ENCODE results near the gene SLC22A23.

Gene SLC22A23

DNA sequence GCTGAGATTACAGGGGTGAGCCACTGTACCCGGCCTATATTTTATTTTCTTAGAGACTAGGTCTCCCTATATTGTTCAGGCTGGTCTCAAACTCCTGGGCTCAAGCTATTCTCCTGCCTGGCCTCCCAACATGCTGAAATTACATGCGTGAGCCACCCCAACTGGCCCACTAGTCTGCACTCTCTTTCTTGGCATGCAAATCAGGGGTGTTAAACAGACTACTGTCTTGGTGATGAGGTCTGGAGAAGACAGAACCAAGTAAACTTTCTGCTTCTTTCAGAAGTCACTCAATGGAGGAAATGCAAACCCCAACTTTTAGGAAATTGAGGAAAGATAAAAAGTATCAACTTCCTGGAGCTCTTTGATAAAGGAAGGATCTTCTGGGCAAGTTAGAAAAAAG is 221.4 kb downstream of the SLC22A23 start:
- no peak for DNase-seq

DNA sequence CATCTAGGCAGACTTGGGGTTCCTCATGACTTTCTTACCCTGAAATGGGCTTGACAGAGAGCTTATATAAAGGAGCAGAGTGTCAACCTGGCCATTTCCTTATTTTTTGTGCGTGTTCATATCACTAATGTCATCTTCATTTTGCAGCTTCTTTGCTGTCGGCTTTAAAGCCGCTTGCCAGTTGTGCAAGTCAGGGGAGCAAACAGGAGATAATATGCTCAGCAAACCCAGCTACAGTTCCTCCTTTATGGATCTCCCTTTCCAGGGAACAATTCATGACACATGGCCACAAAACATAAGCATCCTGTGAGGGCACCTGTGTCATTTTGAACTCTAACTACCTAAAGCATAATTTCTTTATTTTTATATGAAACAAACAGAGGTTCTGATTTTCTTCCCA is 222.9 kb downstream of the SLC22A23 start:
- DNase-seq, result no peak

DNA sequence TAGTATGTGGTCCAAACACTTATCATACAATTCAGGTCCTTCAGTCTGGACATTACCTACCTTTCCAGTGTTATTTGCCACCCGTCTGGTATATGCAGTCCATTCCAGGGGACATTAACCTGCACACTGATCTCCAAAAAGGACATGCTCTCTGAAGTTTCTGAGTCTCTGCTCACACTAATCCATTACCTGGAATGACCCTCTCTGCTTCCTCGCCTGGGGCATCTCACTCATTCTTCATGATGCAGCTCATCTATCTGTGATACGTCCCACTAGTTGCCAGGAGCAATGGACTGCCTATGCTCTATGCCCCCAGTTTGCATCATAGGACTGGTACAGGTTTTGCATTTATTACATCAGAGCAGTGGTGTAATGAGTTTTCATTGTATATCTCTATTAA is 223.5 kb downstream of the SLC22A23 start:
- DNase-seq, result no peak

DNA sequence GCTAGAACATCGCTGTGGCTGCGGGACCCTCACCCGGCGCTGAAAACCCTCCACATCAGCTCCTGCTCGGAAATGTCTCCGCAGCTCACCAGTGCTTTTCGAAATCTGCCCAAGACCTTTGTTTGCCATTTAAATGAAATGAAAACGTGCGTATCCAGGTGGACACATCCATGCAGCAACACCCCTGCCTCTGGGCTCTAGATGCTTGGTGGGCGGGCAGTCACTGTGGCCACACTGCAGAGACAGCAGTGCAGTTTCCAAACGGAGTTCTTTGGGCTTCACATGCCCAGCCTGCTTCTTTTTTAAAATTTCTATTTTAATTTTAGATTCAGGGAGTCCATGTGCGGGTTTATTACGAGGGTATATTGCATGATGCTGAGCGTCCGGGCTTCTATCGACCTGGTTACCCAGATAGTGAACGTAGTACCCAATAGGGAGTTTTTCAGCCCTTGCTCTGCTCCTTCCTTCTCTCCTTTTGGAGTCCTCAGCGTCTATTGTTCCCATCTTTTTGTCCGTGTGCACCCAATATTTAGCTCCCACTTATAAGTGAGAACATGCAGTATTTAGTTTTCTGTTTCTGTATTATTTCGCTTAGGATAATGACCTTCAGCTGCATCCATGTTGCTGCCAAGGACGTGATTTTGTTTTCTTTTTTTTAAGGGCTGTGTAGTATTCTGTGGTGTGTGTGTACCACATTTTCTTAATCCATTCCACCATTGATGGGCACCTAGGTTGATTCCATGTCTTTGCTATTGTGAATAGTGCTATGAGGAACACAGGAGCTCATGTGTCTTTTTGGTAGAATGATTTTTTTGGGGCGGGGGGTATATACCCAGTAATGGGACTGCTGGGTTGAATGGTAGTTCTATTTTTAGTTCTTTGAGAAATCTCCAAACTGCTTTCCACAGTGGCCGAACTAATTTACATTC is 224.6 kb downstream of the SLC22A23 start:
- no peak for DNase-seq

DNA sequence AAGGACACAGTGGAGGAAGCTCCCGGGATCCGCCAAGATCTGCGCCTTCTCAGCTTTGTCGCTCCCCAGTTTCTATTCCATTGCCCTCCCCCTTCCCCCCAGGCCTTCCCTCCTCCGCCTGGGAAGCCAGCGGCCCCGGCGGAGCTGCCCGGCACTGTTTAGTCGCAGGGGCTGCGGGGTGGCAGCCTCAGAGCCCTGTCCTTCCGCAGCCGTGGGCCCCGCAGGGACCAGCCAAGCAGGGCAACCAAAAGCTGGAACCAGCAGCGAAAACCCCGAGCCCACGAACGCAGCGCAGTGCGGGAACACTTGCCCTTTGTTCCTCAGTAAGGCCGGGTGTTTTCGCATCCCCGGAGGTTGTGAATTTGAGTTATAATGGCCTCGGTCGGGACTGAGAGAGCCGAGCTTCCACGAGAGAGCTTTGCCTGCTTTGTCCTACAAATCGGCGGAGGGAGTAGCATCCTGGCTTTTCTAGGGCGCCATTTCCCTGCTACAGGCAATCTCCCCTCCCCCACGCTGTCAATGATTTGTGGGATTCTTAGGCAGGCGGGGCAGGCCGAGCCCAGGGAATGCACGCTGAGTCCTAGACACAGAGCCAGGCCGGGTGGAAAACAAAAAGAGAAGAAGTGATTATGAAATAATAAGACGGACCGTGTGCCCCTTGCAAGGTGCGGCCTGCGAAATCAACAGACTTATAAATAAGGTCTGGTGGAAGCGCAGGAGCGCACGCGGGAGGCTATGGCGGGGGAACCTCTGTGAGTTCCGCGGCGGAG is 225.4 kb downstream of the SLC22A23 start:
- peak; percentile 37 for DNase-seq

DNA sequence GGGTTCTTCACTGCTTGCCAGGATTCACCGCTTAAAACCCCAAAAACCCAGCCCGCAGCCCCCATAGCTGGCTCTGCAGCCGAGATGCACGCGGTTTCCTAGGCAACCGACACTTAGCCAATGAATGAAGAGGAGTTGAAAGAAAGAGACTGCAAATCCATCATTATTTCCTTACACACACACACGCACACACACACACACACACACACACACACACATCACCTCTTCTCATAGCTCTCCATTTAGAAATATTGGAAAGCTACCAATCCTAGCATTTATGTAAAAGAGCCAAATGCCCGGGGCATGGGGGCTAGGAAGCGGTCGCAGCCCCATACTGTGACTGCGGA is 226.0 kb downstream of the SLC22A23 start:
- DNase-seq, result no peak

DNA sequence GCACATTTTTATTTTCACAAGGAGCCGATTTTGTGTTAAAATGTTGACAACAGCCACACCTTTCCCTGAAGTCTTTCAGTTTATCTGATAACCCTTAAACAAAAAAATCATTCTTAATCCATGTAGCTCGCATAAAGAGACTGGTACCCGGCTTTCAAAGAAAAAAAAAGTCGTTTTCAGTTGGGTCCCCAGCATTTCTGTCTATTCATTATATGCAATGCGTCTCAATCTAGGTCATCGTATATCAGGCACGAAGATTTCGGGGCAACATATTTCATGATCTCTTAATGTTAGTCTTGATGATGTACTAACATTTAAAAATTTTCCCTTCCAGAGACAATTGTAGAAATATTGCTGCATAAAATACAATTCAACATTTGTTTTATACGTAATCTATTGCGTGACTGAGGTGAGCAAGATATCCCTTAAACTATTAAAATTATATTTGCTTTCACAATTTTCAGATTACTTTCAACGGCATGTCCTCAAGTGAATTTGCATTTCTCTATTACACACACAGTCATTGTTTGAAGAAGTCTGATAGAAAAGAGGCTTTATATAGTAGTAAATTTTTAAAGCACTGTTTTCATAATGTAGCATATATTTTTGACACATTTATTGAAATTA is 226.5 kb downstream of the SLC22A23 start:
- no peak for DNase-seq

DNA sequence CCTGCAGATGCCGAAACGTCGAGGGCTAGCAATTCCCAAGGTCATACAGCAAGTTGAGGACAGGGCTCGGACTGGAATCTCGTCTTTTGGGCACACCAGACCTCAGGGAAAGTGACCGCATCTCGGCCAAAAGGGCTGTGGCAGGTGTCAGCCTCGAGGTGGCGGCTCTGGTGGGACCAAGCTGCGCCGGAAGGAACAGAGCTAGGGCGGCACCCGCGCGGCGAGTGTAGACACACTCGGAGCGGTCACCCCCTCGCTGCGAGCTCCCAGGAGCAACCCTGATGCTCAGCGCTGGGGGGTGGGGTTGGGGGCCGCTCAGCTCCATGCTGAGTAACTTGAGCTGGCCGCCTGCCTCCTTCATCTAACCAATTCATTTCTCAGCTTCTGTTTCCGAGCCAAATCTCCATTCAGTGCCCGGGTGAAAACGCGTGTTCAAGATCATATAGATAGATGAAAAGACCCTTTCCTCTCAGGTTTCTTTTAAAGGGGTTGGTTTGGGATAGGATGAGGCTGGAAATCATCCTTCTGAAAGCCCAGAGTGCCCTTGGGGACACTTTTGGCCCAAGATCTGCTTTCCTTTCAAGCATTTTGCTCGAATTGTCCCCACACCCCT is 227.2 kb downstream of the SLC22A23 start:
- no peak for DNase-seq

DNA sequence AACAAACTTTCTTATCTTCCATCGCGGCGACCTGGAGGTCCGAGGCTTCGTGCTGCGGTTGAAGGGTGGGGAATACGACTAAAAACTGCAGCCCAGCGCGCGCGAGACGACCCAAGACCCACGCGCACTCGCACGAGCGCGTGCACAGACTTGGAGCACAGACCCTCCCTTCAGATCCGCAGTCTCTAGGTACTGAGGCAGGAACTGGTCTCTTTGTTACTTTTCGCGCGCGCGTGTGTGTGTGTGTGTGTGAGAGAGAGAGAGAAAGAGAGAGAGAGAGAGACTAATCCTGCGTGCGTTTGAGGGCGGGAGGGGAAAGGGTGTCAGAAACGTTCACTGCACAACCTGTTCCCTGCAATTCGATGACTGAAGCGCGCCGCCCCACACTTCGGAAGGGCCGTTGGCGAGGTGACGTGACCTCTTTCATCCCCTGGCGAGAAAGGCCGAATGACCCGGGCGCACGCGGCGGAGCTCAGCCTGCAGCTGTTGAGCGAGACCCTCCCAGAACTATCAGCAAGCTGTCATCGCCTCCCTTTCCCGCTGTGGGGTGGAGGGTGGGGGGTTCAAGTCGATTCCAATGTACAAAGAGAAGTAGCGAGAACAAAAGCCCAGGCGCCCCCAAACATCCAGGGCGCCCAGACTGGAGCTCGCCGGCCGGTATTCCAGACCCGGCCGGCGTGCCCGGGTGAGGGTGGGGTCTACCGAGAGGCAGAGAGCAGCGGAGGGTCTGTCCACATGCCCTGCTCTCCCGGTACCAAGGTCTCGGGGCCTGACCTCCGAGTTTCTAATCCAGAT is 227.9 kb downstream of the SLC22A23 start:
- no peak for DNase-seq

DNA sequence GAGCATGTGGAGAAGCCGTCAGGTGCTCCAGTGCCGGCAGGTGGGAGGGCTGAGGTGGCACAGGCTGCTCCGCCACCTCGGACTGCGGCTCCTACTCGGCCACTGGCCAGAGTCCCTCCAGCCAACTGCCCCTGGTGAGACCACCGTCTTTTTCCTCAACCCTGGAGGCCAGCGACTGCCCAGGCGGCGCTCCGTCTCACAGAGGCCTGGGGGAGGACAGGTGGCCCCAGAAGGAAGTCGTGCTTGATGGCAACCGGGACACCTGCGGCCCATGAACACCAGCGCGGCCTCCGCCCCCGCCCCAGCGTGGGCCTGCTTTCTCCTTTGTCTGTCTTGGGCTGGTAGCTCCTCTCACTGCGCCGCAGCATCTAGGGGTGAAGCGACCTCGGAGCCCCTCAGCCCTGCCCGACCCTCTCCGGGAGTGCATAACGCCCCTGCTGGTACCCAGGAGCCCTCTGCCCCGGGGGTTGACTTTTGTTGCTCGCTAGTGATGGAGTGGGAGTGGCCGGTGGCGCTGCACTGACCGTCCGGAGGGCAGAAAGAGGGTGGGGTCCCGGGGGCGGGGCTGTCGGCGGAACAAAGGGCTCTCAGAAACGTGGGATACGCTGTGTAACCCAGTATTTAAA is 228.7 kb downstream of the SLC22A23 start:
- no peak for DNase-seq

DNA sequence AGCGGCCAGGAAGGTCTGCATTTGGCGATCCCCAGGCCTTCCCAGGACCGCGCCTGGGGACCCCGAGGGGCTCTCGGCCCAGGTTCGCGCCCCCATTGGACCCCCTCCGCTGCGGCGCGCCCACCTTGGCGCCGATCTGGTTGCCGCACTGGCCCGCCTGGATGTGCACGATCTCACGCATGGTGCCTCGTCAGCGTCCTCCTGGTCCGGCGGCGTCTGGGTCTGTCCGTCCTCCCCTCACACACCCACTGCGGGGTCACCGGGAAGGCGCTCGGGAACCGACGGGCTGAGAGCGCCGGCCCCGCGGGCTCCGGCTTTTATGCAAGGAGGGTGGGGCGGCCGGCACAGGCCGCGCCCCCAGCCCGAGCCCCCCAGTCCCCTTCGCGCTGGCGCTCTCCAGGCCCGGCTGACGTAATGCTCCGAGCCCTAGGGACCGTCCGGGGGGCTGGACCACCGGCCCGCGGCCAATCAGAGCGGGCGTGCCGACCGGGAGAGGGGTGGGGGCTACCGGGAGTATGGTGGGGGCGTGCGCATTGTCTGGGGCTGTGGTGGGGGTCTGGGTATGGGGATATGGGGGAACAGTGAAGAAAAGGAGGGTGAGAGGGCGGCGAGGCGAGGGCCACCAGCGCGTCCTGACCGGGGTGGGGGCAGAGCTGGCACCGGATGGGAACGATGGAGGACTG is 229.3 kb downstream of the SLC22A23 start, which contains the start of gene TUBB2B:
TUBB2B (minus strand) TSS at position 291 of the 683 bp plus-strand sequence; CDS start at position 181, 110 bp downstream.
- DNase-seq, result no peak

DNA sequence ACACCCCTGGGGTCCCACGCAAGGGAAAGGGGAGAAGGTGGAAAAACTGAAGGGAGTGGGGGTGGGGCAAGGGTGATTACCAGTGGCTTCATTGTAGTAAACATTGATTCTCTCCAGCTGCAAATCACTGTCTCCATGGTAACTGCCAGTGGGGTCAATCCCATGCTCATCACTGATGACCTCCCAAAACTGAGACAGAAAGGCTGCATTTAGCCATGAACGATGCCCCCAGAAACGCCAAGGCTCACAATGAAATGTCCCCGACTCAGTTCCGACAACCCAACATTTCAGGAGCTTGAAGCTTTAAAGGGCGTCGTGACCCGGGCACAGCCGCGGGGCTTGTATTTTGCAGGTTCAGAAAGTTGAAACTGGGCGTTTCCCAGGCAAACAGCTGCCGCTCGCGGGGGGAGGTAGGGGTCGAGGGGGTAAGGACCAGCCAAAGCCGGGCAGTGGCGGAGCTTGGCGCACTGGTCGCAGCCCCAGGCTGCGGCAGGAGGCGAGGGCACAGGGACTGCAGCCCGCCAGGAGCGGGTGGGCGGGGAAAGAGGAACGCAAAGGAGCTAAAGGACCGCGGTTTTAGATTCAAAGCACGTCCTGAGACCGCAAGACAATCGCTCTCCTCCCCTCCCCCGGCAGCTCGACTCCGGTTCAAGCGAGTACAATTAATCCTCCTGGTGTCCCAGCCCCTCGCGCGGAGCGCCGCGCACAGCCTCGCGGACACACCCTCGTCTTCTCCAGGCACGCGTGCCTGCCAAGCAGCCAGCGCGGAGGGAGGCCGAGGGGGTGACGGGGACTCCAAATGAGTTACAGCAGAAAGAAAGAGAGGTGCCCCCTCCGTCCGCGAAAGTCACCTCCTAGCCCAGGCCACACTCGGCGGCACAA is 230.1 kb downstream of the SLC22A23 start:
- DNase-seq, result no peak

DNA sequence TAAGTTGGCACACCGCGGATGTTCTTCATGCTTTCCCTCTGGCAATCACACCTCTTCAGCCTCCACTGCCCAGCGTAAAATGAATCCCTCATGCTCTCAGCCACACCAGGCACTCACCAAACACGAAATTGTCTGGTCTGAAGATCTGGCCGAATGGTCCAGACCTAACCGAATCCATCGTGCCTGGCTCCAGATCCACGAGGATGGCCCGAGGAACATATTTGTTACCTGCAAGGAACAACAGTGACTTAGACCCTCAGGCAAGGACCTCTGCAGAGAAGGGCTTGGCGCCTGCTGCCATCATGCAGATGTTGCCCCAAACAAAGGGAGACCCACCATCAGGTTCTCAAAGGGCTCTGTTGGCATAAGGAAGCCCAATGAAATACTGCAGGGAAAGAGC is 230.8 kb downstream of the SLC22A23 start:
- DNase-seq, result no peak

DNA sequence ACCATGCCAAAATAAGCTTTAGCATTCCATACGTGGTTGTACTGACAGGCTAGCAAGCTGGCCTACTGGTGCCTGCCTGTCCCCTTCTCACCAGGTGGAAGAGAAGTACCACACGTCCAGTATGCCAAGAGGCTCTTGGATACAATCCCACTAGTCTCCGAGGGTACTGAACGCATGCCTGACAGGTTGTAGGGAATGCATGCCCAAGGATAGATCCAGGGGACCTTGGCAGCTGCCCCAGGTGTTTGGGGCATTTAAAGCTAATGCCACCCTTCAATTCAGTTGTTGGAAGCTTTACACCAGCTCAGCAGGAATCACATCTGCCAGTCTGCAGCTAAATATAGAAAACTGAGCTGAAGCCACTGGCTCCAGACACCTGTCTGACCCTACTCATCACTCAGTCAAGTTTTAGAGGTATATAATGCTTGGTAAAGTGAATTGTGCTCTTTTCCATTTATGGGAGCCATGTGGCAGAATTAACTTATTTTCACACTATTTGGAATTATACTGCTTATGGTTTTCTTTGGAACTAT is 234.3 kb downstream of the SLC22A23 start:
- DNase-seq, result no peak

DNA sequence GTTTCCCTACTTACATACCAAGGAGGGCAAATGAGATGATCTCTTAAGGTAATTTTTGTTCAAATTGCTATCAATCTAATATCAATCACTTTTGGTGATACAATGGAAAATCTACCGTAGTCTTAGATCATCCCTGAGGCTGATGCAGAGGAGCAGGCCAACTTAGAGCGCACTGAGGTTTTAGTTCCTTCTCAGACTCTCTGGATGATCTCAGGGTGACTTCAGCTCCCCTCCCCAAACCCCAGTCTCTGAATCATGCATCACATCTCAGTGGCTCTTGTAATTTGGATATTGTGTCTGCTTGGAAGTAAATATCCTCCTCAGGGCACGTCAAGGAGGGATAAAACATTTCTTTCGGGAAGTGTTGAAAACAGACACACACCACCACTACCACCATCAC is 235.3 kb downstream of the SLC22A23 start:
- no peak for DNase-seq

DNA sequence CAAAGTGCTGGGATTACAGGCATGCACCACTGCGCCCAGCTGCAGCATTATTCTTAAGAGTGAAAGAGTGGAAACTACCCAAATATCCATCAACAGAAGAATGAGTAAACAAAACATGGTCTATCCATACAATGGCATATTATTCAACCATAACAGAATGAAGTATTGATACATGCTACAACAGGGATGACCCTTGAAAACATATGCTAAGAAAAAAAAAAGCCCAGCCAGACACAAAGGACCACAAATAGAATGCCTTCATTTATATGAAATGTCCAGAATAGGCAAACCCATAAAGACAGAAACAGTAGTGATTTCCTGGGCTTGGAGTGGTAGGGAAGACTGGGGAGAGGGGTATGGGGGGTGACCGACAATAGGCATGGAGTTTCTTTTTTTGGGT is 236.5 kb downstream of the SLC22A23 start:
- no peak for DNase-seq
